ENCODE results near the gene ARHGAP24.

Gene ARHGAP24

GRCh38 chr4:85767649-85768048, 292.7 kb downstream of the ARHGAP24 start:
- Histone ChIP-seq H3K9ac (ENCODE audit: low read length) (no peak overlapping the region), H2AFZ (ENCODE audit: low read depth, low read length, severe bottlenecking) (no peak overlapping the region), H3K27me3 (ENCODE audit: low read length) (no peaks in the 10 kb centered on the region), H3K9me3 (ENCODE audit: insufficient read depth, low read length) (no peaks in the 10 kb centered on the region), H3K9me2 (replicated peaks; ENCODE audit: insufficient read depth, low read length) (no peaks in the 10 kb centered on the region), H3K4me3 (ENCODE audit: insufficient read depth, low read length, poor library complexity, severe bottlenecking) (no peak overlapping the region), H3K4me2 (ENCODE audit: low read depth, low read length, poor library complexity, severe bottlenecking) (no peak overlapping the region), H3K79me2 (ENCODE audit: insufficient read depth, low read length) (no peaks in the 10 kb centered on the region), H3K36me3 (ENCODE audit: low read length) (no peaks in the 10 kb centered on the region), H3K27ac (ENCODE audit: low read depth, low read length) (no peak overlapping the region), H4K20me1 (ENCODE audit: low read depth, low read length) (no peaks in the 10 kb centered on the region), H3F3A (ENCODE audit: insufficient read depth) (no peaks in the 10 kb centered on the region)
- TF ChIP-seq EZH2phosphoT487 (conservative IDR thresholded peaks at IDR 0.05; ENCODE audit: low read length) = no peak
- TF ChIP-seq, protein P1, sequence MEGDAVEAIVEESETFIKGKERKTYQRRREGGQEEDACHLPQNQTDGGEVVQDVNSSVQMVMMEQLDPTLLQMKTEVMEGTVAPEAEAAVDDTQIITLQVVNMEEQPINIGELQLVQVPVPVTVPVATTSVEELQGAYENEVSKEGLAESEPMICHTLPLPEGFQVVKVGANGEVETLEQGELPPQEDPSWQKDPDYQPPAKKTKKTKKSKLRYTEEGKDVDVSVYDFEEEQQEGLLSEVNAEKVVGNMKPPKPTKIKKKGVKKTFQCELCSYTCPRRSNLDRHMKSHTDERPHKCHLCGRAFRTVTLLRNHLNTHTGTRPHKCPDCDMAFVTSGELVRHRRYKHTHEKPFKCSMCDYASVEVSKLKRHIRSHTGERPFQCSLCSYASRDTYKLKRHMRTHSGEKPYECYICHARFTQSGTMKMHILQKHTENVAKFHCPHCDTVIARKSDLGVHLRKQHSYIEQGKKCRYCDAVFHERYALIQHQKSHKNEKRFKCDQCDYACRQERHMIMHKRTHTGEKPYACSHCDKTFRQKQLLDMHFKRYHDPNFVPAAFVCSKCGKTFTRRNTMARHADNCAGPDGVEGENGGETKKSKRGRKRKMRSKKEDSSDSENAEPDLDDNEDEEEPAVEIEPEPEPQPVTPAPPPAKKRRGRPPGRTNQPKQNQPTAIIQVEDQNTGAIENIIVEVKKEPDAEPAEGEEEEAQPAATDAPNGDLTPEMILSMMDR (IDR thresholded peaks at IDR 0.05; ENCODE audit: insufficient read depth, low read length, poor library complexity, severe bottlenecking) = no peak

DNA sequence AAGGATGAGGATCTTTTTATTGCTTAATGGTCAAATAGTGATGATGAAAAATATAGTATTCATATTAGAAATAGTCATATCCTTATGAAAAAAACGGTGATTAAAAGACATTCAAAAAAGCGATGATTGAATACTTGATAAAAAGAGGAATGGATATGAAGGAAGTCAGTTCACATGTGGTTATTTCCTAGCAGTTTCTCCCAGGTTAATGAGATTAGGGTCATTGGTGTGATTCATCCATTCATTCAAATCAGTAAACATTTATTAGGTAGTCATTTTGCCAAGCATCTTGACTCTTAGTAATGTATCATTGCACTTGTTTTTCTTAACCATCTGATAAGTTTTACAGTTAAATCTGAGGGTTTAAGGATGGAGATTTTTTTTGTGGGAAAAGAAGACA, 294.1 kb downstream of the ARHGAP24 start:
- no peak overlapping the region for H3K9ac ChIP-seq (ENCODE audit: low read length)
- no peak overlapping the region for H3K4me2 ChIP-seq (ENCODE audit: low read depth, low read length, poor library complexity, severe bottlenecking)
- TF ChIP-seq EZH2phosphoT487 (conservative IDR thresholded peaks at IDR 0.05; ENCODE audit: low read length) = no peak
- TF ChIP-seq, protein P1 (IDR thresholded peaks at IDR 0.05; ENCODE audit: insufficient read depth, low read length, poor library complexity, severe bottlenecking) = no peak
- no peaks in the 10 kb centered on the region for H3K79me2 ChIP-seq (ENCODE audit: insufficient read depth, low read length)
- no peak overlapping the region for H2AFZ ChIP-seq (ENCODE audit: low read depth, low read length, severe bottlenecking)
- no peaks in the 10 kb centered on the region for H3K9me2 ChIP-seq (replicated peaks; ENCODE audit: insufficient read depth, low read length)
- H4K20me1 ChIP-seq (ENCODE audit: low read depth, low read length) = no peaks in the 10 kb centered on the region
- H3K4me3 ChIP-seq (ENCODE audit: insufficient read depth, low read length, poor library complexity, severe bottlenecking) = no peak overlapping the region
- no peaks in the 10 kb centered on the region for H3F3A ChIP-seq (ENCODE audit: insufficient read depth)
- no peaks in the 10 kb centered on the region for H3K9me3 ChIP-seq (ENCODE audit: insufficient read depth, low read length)
- H3K36me3 ChIP-seq (ENCODE audit: low read length) = no peaks in the 10 kb centered on the region
- no peaks in the 10 kb centered on the region for H3K27me3 ChIP-seq (ENCODE audit: low read length)
- H3K27ac ChIP-seq (ENCODE audit: low read depth, low read length) = no peak overlapping the region

DNA sequence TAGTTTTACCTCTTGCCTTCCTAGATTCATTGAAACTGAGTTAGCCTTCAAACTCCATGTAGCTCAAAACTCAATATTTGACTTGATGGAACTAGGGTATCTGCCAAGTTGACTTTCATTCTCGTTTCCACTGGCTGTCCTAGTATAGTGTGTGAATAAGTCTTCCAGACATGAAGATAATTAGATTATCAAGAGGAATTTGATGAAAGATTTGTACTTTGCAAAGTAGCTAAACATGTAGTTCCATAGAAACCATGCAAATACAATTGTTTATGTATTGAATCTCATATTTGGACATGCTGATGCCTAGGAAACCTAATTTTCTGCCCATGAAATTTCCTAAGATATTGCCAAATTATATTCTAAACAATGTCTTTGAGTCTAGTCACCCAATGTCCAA, 297.5 kb downstream of the ARHGAP24 start:
- Histone ChIP-seq H3K27ac (ENCODE audit: low read depth, low read length) (no peak overlapping the region), H3K27me3 (ENCODE audit: low read length) (no peaks in the 10 kb centered on the region), H3K9ac (ENCODE audit: low read length) (no peak overlapping the region), H3K36me3 (ENCODE audit: low read length) (no peaks in the 10 kb centered on the region), H3K4me3 (ENCODE audit: insufficient read depth, low read length, poor library complexity, severe bottlenecking) (no peak overlapping the region), H3K9me3 (ENCODE audit: insufficient read depth, low read length) (no peaks in the 10 kb centered on the region), H3K4me2 (ENCODE audit: low read depth, low read length, poor library complexity, severe bottlenecking) (no peak overlapping the region), H2AFZ (ENCODE audit: low read depth, low read length, severe bottlenecking) (no peak overlapping the region), H3F3A (ENCODE audit: insufficient read depth) (no peaks in the 10 kb centered on the region), H3K79me2 (ENCODE audit: insufficient read depth, low read length) (no peaks in the 10 kb centered on the region), H4K20me1 (ENCODE audit: low read depth, low read length) (no peaks in the 10 kb centered on the region), H3K9me2 (replicated peaks; ENCODE audit: insufficient read depth, low read length) (no peaks in the 10 kb centered on the region)
- TF ChIP-seq, protein P1 (IDR thresholded peaks at IDR 0.05; ENCODE audit: insufficient read depth, low read length, poor library complexity, severe bottlenecking) = no peak
- TF ChIP-seq EZH2phosphoT487 (conservative IDR thresholded peaks at IDR 0.05; ENCODE audit: low read length) = no peak
